ENCODE data around the gene FN1. TPM values are rescaled to one million over a fixed set of nuclear protein-coding genes. Genes with fewer than 3 reads are reported as not detected.

Gene FN1
- total RNA-seq, 1 experiment from 2014 or later = 11.1 TPM

- Histone ChIP-seq H3K9me2 (ENCODE audit: insufficient read depth) (no peaks in the 10 kb centered on the region), H3K79me2 (ENCODE audit: insufficient read depth, low read length) (peaks cover 64% of the 10 kb centered on the region), H3K4me2 (ENCODE audit: low read length) (no peak overlapping the region), H3K9me3 (ENCODE audit: control insufficient read depth in 1 of 2, insufficient read depth in 1 of 2, low read depth in 1 of 2, low read length in 2 of 2) (no peaks in the 10 kb centered on the region), H3K4me1 (ENCODE audit: control insufficient read depth in 1 of 2, insufficient read depth in 2 of 2, low read length in 2 of 2) (no peaks in the 10 kb centered on the region), H2AFZ (ENCODE audit: low read depth, low read length, poor library complexity, severe bottlenecking) (no peak overlapping the region), H3K27me3 (ENCODE audit: insufficient read depth, low read length) (no peaks in the 10 kb centered on the region), H3K9ac (ENCODE audit: low read length) (no peak overlapping the region), H3K36me3 (ENCODE audit: control insufficient read depth in 1 of 2, insufficient read depth in 2 of 2, low read length in 2 of 2) (peaks cover 57 to 65% of the 10 kb centered on the region in 2 experiments), H3K27ac (ENCODE audit: low read depth, low read length) (no peak overlapping the region), H3K4me3 (replicated peaks in 1 of 2; ENCODE audit: low read depth in 1 of 2, low read length in 2 of 2) (no peak overlapping the region), H4K20me1 (ENCODE audit: insufficient read depth) (no peaks in the 10 kb centered on the region; the same call in 1 of the 2 replicates)
- DNase-seq (ENCODE audit: low read depth, low spot score) (no peak), ATAC-seq (no peak)
- intact Hi-C loops (cut with micrococcal nuclease) = no loop called here
- ChIA-PET RAD21 (ENCODE audit: low non-redundant PET in 1 of 2, low total read pairs in 2 of 2, uncharacterized antibody in 2 of 2, unreplicated experiment in 2 of 2) (no interaction called here), POLR2A (no interaction called here), CTCF (no interaction called here)
- TF ChIP-seq EGR1 (IDR thresholded peaks at IDR 0.05; ENCODE audit: low read depth) = no peak
- TF ChIP-seq ZNF274 (IDR thresholded peaks at IDR 0.05; ENCODE audit: low read depth, low read length) = no peak
- no peak for TF ChIP-seq POLR2A (IDR thresholded peaks at IDR 0.05; ENCODE audit: borderline replicate concordance, extremely low read depth, insufficient read depth, insufficient read length)
- TF ChIP-seq ZBTB33 (IDR thresholded peaks at IDR 0.05; ENCODE audit: extremely low read depth, insufficient replicate concordance, low read length) = no peak
- no peak for TF ChIP-seq YY1 (IDR thresholded peaks at IDR 0.05; ENCODE audit: extremely low read depth, insufficient replicate concordance, low read depth, low read length)
- no TSS peak for BruUV-seq (replicated peaks)
Observed at GRCh38 chr2:215338883-215339679, 96.8 kb downstream of the FN1 start.
